IMR-90 (cell line): ENCODE measurements around the gene ALDH7A1. TPM values are rescaled to one million over a fixed set of nuclear protein-coding genes. Genes with fewer than 3 reads are reported as not detected.
A peak's percentile ranks its signal among the peaks of the same experiment; 100 is the strongest.

Source experiments
- ATAC-seq: fragments of 200-7000 bp; cut with Tn5 transposase; 2 replicates; pipeline ENCODE4 v1.9.1; 2020; ENCODE audit warnings: low read depth, mild to moderate bottlenecking, moderate library complexity
- BruUV-seq: library from RNA; stranded (reverse); fragments of 400-500 nt; replicated peaks from 2 replicates; lab custom pipeline; 2021; lab: Mats Ljungman, UMichigan
- CTCF ChIA-PET: fragments of 300-600 bp; formaldehyde crosslinking; extraction: SDS; loops from one replicate; lab custom pipeline; 2021; ENCODE audit warnings: antibody characterized with exemption; lab: Yijun Ruan, JAX
- POLR2A ChIA-PET: fragments of 300-600 bp; sonication (Branson Sonifier 250); formaldehyde crosslinking; loops from one replicate; lab custom pipeline; 2022; ENCODE audit warnings: antibody characterized with exemption; ENCODE audit not compliant: unreplicated experiment; lab: Charles Lee
- DNase-seq: peaks from one replicate; pipeline ENCODE4 v3.0.0; 2013
- H2AFZ ChIP-seq: replicated peaks from 2 replicates; pipeline ENCODE3; 2013; ENCODE audit warnings: low read length, mild to moderate bottlenecking; ENCODE audit not compliant: poor library complexity
- H2AK5ac ChIP-seq: 2 replicates; pipeline ENCODE4 v1.6.1; 2013; ENCODE audit warnings: low read depth, low read length, inconsistent platforms
- H2AK9ac ChIP-seq: replicated peaks from 2 replicates; pipeline ENCODE3; 2013; ENCODE audit warnings: mild to moderate bottlenecking, low read depth, low read length, moderate library complexity; ENCODE audit not compliant: poor library complexity
- H2BK120ac ChIP-seq: 2 replicates; pipeline ENCODE4 v1.6.1; 2013; ENCODE audit warnings: low read depth, low read length, inconsistent platforms
- H2BK15ac ChIP-seq: 3 replicates; pipeline ENCODE4 v1.6.1; 2013; ENCODE audit warnings: low read depth, low read length, inconsistent platforms
- H2BK20ac ChIP-seq: 2 replicates; pipeline ENCODE4 v1.6.1; 2013; ENCODE audit warnings: low read depth, mild to moderate bottlenecking, inconsistent platforms, low read length, moderate library complexity
- H2BK5ac ChIP-seq: 2 replicates; pipeline ENCODE4 v1.6.1; 2013; ENCODE audit warnings: mild to moderate bottlenecking, low read depth, low read length, inconsistent platforms; ENCODE audit not compliant: poor library complexity, severe bottlenecking
- H3K14ac ChIP-seq: replicated peaks from 2 replicates; pipeline ENCODE4 v1.6.1; 2013; ENCODE audit warnings: low read depth, low read length, inconsistent platforms
- H3K18ac ChIP-seq: 2 replicates; pipeline ENCODE4 v1.6.1; 2013; ENCODE audit warnings: low read depth, low read length, control low read depth
- H3K23ac ChIP-seq: 2 replicates; pipeline ENCODE4 v1.6.1; 2013; ENCODE audit warnings: low read depth, low read length, inconsistent platforms
- H3K27ac ChIP-seq: 2 replicates; pipeline ENCODE4 v1.5.1; 2013; ENCODE audit warnings: mild to moderate bottlenecking, control low read depth, low read length; ENCODE audit not compliant: insufficient read depth
- H3K27me3 ChIP-seq: 2 replicates; pipeline ENCODE4 v1.6.1; 2013; ENCODE audit warnings: low read length; ENCODE audit not compliant: control insufficient read depth, insufficient read depth
- H3K36me3 ChIP-seq: 2 replicates; pipeline ENCODE4 v1.6.1; 2013; ENCODE audit warnings: low read length, mixed read lengths; ENCODE audit not compliant: control insufficient read depth, insufficient read depth
- H3K4ac ChIP-seq: 2 replicates; pipeline ENCODE4 v1.6.1; 2013; ENCODE audit warnings: low read depth, low read length, inconsistent platforms
- H3K4me1 ChIP-seq: 2 replicates; pipeline ENCODE4 v1.6.1; 2013; ENCODE audit warnings: low read length, mixed read lengths; ENCODE audit not compliant: control insufficient read depth, insufficient read depth
- H3K4me2 ChIP-seq: 2 replicates; pipeline ENCODE4 v1.6.1; 2013; ENCODE audit warnings: low read depth, mild to moderate bottlenecking, control low read depth, low read length, moderate library complexity
- H3K4me3 ChIP-seq: 2 replicates; pipeline ENCODE4 v1.5.1; 2013; ENCODE audit warnings: low read depth, mild to moderate bottlenecking, control low read depth, low read length, moderate library complexity; ENCODE audit not compliant: insufficient read depth
- H3K56ac ChIP-seq: 2 replicates; pipeline ENCODE4 v1.6.1; 2013; ENCODE audit warnings: low read length, inconsistent platforms; ENCODE audit not compliant: insufficient read depth; ENCODE audit errors: extremely low read depth
- H3K79me1 ChIP-seq, 2 experiments: 2 replicates each; pipeline ENCODE4 v1.6.1; 2013; ENCODE audit warnings: low read length in 2 of 2, inconsistent platforms in 1 of 2, low read depth in 1 of 2
- H3K9ac ChIP-seq: 2 replicates; pipeline ENCODE4 v1.6.1; 2013; ENCODE audit warnings: low read depth, low read length, control low read depth
- H3K9me1 ChIP-seq: 2 replicates; pipeline ENCODE4 v1.6.1; 2013; ENCODE audit warnings: low read length, inconsistent platforms; ENCODE audit not compliant: insufficient read depth
- H3K9me3 ChIP-seq: 2 replicates; pipeline ENCODE4 v1.6.1; 2013; ENCODE audit warnings: low read length; ENCODE audit not compliant: control insufficient read depth, insufficient read depth
- H4K20me1 ChIP-seq: 2 replicates; pipeline ENCODE4 v1.6.1; 2013; ENCODE audit warnings: low read length, inconsistent platforms; ENCODE audit not compliant: insufficient read depth
- H4K5ac ChIP-seq: 2 replicates; pipeline ENCODE4 v1.6.1; 2013; ENCODE audit warnings: mild to moderate bottlenecking, low read depth, low read length, control low read depth
- H4K8ac ChIP-seq, 2 experiments: 2 replicates each; pipeline ENCODE4 v1.6.1; 2013; ENCODE audit warnings: low read depth in 2 of 2, low read length in 2 of 2, control low read depth in 1 of 2, inconsistent platforms in 1 of 2
- H4K91ac ChIP-seq: 2 replicates; pipeline ENCODE4 v1.6.1; 2013; ENCODE audit warnings: low read depth, low read length, inconsistent platforms; ENCODE audit not compliant: insufficient read depth
- RCOR1 ChIP-seq: IDR thresholded peaks from 2 replicates; pipeline ENCODE4 v1.6.1; 2012; ENCODE audit warnings: mild to moderate bottlenecking, low read length, improper control_type of control experiment; ENCODE audit not compliant: insufficient replicate concordance
- WGBS, 2 experiments: methylation state at CpG; one replicate each; pipeline versions ENCODE4 v1.1.5 to v1.1.7; 2013; ENCODE audit warnings: missing lambda C conversion rate in 2 of 2; ENCODE audit not compliant: insufficient read length in 1 of 2; ENCODE audit errors: extremely low coverage in 2 of 2; 5-methylcytosine and 5-hydroxymethylcytosine counted together
- dilution Hi-C: fragments of 300-500 bp; cut with HindIII; formaldehyde crosslinking; loops from one replicate; pipeline ENCODE4 v1.14.3; 2018; ENCODE audit warnings: low sequenced_read_pairs; ENCODE audit not compliant: unreplicated experiment
- in situ Hi-C: fragments of 300-500 bp; cut with MboI; formaldehyde crosslinking; loops from 3 replicates; pipeline ENCODE4 v1.14.3; 2019; ENCODE audit warnings: low sequenced_read_pairs, inconsistent platforms, mixed read lengths
- intact Hi-C: fragments of 100-400 bp; cut with micrococcal nuclease; formaldehyde crosslinking; loops from 2 replicates; pipeline ENCODE4 v1.10.0; 2022
- polyA plus RNA-seq, 3 experiments: library from polyadenylated mRNA; depleted of rRNA; stranded (reverse); fragments of >200 nt; gene quantifications; 2 replicates each; pipeline ENCODE4 v1.2.3, GENCODE V29; 2012; ENCODE audit warnings: low replicate concordance in 1 of 3
- total RNA-seq: library from RNA; depleted of rRNA; stranded (reverse); fragments of >200 nt; gene quantifications from 2 replicates; pipeline ENCODE4 v1.2.3, GENCODE V29; 2012

The ALDH7A1 gene
- total and polyA plus RNA-seq, 2 of the 4 experiments (the other 2 are of a cell fraction): 40.9 to 62.2 TPM

GRCh38 chr5:126535856-126536545 is 59.0 kb downstream of the ALDH7A1 start:
- H2BK120ac ChIP-seq: peak overlapping the region; percentile 50; the same call in 1 of the 2 replicates
- H2BK5ac ChIP-seq: no peak overlapping the region
- H3K18ac ChIP-seq: peak overlapping the region; percentile 27; the same call in 1 of the 2 replicates
- H3K4me1 ChIP-seq: peaks cover 10% of the 10 kb centered on the region
- H3K9me1 ChIP-seq: peaks cover 11% of the 10 kb centered on the region
- H3K4me3 ChIP-seq: no peak overlapping the region
- no peaks in the 10 kb centered on the region for H4K20me1 ChIP-seq
- DNase-seq (no peak), ATAC-seq (no peak)
- dilution Hi-C loops: no loop called here
- no peak overlapping the region for H3K56ac ChIP-seq
- H4K91ac ChIP-seq: peak overlapping the region; percentile 1; the same call in 1 of the 2 replicates
- 0 out of 3 replicates have a peak overlapping the region, but pooled peaks have one; percentile 12 for H2BK15ac ChIP-seq
- no peaks in the 10 kb centered on the region for H3K36me3 ChIP-seq
- 0 out of 2 replicates have a peak overlapping the region, but pooled peaks have one; percentile 12 for H4K5ac ChIP-seq
- intact Hi-C loops: loop anchor here (5.0 kb wide), 1 partner anchor 549 kb away; no protein-coding TSS in a partner anchor
- peak overlapping the region; percentile 80 for H3K14ac ChIP-seq
- peak overlapping the region in 1 of 2 experiments; percentile 65; a peak in 1 of 4 replicates for H4K8ac ChIP-seq
- no peaks in the 10 kb centered on the region for H3K79me1 ChIP-seq
- no peaks in the 10 kb centered on the region for H3K9me3 ChIP-seq
- no peak overlapping the region for H2AK9ac ChIP-seq
- WGBS, 2 experiments: no CpG with 5 or more reads among the region's 4 CpGs
- in situ Hi-C loops: loop anchor here (5.0 kb wide), 1 partner anchor 189 kb away; no protein-coding TSS in a partner anchor
- H3K4me2 ChIP-seq: no peak overlapping the region; the same call in 1 of the 2 replicates
- H2AFZ ChIP-seq: peak overlapping the region; percentile 11
- no TSS peak for BruUV-seq
- H3K23ac ChIP-seq: peak overlapping the region; percentile 8; the same call in 1 of the 2 replicates
- H3K4ac ChIP-seq: peak overlapping the region; percentile 95
- no peak overlapping the region for H3K9ac ChIP-seq
- H3K27me3 ChIP-seq: no peaks in the 10 kb centered on the region
- no peak for TF ChIP-seq RCOR1
- no peak overlapping the region; the same call in 1 of the 2 replicates for H3K27ac ChIP-seq
- ChIA-PET POLR2A (no interaction called here), CTCF (interaction anchor here (0.5 kb wide), 1 partner anchor 1230 kb away, joined by 3 read pairs; no protein-coding TSS in a partner anchor)
- H2BK20ac ChIP-seq: peak overlapping the region; percentile 78; the same call in 1 of the 2 replicates
- peak overlapping the region; percentile 92; the same call in 1 of the 2 replicates for H2AK5ac ChIP-seq
